NCI-H128 (cell line): Measurements from ENCODE around the gene ATXN1.

Experiments
- DNase-seq: peaks from one replicate; lab custom pipeline; 2025; ENCODE audit not compliant: unreplicated experiment; lab: John Stamatoyannopoulos, UW

ATXN1 gene

GRCh38 chr6:16354692-16355091, 406.6 kb downstream of the ATXN1 start:
- DNase-seq: no peak

DNA sequence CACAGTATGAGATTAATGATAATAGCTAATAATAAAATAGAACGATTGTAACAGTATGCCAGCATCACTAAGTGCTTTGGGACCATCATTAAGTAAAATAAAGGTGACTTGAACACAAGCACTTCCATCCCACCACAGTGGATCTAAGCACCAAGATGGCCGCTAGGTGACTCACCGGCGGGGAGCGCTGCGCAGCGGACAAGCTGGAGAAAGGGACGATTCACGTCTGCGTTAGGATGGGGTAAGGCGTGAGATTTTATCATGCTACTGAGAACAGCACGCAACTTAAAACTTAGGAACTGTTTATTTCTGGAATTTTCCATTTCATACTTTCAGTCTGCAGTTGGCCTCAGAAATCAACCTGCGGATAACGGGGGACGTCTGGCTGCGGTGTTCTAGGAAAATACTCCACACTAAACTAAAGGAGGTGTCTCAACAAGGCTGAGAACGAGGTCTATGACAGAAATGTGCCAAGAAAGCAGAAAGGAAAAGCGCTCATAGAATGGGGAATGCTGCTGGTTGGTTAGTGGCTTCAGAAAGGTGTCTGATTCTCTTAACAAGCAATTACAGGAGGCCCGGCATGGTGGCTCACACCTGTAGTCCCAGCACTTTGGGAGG, 408.3 kb downstream of the ATXN1 start:
- no peak for DNase-seq

DNA sequence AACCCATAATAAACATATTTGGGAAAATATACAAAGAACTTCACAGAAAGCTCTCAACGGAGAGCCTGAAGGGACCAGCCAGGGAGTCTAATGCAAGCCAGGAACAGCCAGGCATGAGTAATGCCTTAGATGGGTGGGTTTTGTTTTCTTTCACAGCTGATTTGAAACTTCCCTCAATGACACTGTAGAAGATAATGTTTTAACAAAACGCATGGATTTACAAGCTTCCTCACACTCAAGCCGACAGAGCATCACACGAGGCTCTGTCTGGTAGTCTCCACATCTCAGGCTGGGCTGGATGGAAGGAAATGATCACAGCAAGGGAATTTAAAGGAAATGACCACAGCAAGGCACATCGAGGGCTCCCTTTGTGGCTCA, 409.0 kb downstream of the ATXN1 start:
- no peak for DNase-seq

GRCh38 chr6:16349544-16349943, 411.7 kb downstream of the ATXN1 start:
- DNase-seq: no peak

GRCh38 chr6:16346831-16347230, 414.4 kb downstream of the ATXN1 start:
- DNase-seq: no peak

- no peak for DNase-seq
Measured at GRCh38 chr6:16345449-16346330, 415.6 kb downstream of the ATXN1 start.

DNA sequence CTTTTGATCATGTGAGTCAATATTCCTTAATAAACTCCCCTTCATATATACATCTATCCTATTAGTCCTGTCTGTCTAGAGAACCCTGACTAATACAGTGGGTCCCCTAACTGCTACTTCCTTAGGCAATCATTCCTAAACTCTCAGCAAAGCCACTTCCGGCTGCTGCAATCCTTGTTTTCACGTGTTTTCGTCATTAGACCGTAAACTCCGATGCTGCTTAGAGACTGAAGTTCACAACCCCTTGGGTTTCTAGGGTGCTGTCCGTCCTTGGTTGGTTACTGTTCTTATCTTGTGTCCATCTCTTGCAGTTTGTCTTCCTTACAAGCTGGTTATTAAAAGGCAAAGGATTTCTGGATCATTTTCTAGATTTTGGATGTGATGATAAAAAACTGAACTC, 416.5 kb downstream of the ATXN1 start:
- DNase-seq: no peak

DNA sequence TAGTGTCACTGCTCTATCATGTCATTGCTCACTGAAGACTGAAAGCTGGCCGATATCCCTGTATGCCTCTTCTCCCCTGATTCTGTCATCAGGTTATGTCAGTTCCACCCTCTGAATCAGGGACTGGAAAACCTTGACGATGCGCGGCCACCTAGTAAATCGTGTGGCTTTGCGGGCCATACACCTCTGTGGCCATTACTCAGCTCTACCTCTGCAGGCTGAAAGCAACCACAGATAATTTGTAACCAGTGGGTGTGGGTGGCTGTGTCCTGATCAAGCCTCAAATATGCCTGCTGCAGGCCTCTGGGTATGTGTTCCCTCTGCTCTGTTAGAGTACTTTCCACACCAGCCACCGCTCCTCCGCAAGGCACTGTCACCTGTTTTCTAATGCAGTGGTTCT, 417.7 kb downstream of the ATXN1 start:
- DNase-seq: no peak

- DNase-seq: no peak
Measured at GRCh38 chr6:16339265-16339587, 422.0 kb downstream of the ATXN1 start.

GRCh38 chr6:16338577-16339264, 422.5 kb downstream of the ATXN1 start:
- no peak for DNase-seq

GRCh38 chr6:16337295-16337975, 423.8 kb downstream of the ATXN1 start:
- no peak for DNase-seq

DNA sequence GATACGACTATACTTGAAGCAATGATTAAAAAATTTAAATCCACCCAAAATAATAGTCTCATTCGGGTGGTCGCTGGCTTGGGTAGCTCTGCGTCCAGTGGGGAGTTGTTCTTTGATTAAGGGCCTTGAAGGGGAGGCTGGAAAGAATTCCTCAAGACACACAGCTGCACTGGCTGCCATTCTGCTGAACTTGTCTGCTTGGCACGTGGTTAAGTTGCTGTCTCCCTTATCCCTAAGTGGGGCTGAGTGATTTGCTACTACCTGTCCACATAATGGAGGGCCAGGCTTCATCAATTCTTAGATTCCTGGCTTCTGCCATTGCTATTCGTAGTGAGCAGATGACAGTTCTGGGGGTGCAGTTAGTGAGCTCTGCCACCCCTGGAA, 424.4 kb downstream of the ATXN1 start:
- no peak for DNase-seq

GRCh38 chr6:16336056-16336818, 425.0 kb downstream of the ATXN1 start:
- no peak for DNase-seq

DNA sequence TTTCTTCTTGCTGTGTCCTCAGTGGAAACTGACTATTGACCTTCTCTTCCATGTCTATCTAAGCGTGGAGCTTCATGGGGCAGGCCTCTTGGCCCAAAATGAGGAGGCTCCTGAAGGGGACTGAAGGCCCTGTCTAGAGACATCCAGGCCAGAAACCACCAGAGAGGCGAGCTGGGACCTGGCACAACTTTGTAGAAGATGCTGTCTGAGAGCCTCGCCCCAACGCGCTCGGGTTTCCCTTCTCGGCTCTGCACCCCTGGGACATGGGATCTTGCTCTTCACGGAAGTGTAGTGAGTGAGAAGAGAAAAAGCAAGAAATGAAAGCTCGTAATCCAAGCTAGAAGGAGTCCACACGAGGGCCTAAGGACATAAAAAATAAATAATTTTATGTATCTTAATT, 426.1 kb downstream of the ATXN1 start:
- no peak for DNase-seq

DNA sequence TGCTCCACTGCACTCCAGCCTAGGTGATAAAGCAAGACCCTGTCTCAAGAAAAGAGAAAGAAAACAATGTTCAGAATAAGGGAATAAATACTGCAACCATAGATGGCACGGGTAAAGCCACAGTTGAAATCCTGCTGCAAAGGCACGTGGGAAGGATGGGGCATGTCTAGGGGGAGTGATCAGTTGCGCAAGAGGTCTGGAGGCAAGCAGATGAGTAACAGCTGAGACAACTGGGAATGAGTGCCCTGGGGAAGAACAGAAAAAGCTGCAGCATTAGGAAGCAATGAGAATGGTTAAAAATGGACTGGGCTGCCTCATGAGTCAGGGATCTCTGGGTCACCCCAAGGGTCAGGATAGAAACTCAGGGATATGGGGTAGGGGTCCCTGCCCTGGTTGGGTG, 426.6 kb downstream of the ATXN1 start:
- DNase-seq: no peak

DNA sequence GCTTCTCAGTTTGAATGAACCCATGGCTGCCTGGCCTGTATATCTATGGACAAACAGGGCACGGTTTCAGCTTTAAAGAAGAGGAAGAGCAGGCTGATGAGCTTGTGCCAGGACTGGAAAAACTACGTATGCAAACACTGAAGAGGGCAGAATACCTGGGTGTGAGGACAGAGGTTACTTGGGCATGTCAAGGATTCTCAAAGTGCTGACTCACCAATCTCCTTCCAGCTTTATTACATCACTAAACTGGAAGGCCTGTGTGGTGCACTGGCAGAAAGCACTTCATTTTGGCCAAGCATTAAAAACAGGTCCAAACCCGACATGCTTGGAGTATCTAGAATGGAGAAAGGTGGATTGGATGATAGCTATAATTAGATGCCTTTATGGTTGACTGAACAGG, 427.7 kb downstream of the ATXN1 start:
- DNase-seq: no peak

- DNase-seq: peak; percentile 38
Measured at GRCh38 chr6:16332175-16332542, 429.1 kb downstream of the ATXN1 start.

- DNase-seq: no peak
Measured at GRCh38 chr6:16331384-16332174, 429.7 kb downstream of the ATXN1 start.

DNA sequence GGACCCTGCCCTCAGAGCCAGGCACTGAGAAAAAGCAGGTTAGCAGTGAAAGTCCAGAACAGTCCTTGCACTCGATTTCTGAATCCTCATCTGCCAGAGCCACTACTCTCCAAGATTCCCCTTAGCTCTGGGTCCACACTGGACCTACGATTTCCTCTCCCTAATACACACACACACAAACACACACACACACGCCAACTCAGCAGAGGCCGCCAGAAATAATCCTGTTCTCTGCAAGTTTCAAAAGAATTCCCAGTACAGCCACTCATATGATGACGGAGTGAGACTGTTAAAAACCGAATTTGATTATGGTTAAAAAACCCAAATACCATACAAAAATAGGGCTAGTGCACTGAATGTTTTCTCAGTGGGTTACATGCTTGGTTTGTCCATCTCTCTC, 432.0 kb downstream of the ATXN1 start:
- DNase-seq: no peak

DNA sequence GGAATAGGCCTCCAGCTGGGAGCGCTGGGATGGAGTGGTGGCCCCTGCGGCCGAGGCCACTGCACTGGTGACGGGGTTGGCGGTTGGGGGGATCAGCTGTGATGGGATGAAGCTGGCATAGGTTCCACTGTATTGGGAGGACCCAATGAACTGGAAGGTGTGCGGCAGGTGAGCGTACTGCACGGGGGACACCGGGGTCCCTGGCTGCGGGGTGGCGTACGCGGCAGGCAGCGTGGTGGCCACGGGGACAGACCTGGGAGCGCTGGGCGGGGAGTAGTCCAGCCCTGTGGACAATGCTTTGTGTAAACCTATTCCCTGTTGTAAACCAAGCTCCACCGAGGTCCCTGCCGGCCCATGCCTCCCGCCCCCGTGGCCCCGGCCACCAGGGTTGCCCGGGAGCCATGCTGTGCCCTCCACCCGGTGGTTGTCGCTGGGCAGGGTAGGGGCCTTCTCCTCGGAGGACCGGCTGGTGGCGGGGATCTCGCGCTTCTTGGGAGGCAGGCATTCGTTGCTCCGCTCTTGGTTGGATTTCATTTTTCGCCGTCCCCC, 433.4 kb downstream of the ATXN1 start:
- no peak for DNase-seq
